Measurements from ENCODE around the gene TBXA2R. TPM values are rescaled to one million over a fixed set of nuclear protein-coding genes. Genes with fewer than 3 reads are reported as not detected.
A peak's percentile ranks its signal among the peaks of the same experiment; 100 is the strongest.

Gene TBXA2R
- 4.3 and 4.8 TPM in 2 replicates for total RNA-seq

DNA sequence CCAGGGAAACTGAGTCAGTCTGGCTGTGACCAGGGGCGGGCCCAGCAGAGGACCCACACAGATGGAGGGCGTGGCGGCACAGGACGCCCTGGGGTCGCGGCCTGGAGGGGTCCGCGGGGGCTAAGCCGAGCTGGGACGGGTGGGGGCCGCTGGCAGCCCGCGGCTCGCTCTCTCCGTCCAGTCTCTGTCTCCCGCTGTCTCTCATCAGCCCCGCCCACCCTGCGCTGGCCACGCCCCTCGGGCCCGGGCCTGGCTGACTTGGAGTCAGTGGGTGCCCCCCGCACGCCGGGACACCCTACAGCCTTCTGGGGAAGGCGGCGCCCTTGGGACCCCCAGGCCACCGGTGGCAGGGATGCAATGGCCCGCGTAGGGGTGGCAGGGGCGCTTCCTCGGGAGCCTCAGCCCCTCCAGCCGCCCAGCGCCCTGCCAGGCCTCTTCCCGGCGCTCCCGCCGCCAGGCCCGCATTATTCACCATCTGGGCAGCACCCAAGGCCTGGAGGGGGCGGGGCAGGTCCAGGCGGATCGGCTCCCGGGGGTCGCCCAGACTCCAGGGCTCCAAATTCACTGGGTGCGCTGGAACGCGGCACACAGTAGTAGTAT lies at the start of gene TBXA2R:
TBXA2R (minus strand) TSS at position 186 of the 600 bp plus-strand sequence. CDS start 6,241 bp downstream, outside the sequence.
- TF ChIP-seq, protein P1, sequence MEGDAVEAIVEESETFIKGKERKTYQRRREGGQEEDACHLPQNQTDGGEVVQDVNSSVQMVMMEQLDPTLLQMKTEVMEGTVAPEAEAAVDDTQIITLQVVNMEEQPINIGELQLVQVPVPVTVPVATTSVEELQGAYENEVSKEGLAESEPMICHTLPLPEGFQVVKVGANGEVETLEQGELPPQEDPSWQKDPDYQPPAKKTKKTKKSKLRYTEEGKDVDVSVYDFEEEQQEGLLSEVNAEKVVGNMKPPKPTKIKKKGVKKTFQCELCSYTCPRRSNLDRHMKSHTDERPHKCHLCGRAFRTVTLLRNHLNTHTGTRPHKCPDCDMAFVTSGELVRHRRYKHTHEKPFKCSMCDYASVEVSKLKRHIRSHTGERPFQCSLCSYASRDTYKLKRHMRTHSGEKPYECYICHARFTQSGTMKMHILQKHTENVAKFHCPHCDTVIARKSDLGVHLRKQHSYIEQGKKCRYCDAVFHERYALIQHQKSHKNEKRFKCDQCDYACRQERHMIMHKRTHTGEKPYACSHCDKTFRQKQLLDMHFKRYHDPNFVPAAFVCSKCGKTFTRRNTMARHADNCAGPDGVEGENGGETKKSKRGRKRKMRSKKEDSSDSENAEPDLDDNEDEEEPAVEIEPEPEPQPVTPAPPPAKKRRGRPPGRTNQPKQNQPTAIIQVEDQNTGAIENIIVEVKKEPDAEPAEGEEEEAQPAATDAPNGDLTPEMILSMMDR (IDR thresholded peaks at IDR 0.05; ENCODE audit: insufficient read depth, low read depth, low read length): no peak
- peak within 1 kb of the TSS; percentile 64 for H3K4me3 ChIP-seq (ENCODE audit: low read depth, low read length)
- peak; percentile 56 for DNase-seq (ENCODE audit: low read depth)

DNA sequence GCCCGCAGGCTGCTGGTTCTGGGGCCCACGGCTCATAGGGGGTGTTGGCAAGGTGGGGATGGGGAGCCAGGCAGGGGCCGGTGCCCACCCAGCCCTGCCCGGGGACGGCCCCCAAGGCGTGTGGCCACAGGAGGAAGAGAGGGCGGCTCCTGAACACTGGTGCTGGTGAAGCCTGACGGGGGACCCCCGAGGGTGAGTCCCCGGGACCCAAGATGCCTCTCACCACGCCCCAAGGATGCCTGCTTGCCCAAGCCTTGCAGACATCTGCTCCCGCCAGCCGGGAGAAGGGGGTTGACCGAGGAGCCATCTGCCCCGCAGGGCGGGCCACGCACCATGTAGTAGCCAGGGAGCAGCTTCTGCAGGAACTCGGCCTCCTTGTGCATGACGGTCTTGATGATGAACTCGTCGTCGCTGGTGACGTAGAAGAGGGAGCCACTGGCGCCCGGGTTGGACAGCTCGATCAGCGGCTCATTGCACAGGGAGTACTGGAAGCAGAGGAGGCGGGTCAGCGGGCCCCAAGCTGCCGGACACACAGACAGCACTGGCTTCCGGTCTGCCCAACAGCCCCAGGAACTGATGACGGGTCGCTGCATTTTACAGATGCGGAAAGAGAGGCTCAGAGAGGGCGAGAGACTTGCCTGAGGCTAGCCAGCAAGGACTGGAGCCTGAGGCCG lies 49.5 kb upstream of the TBXA2R start:
- peak; percentile 55 for DNase-seq (ENCODE audit: low read depth)
- H3K4me3 ChIP-seq (ENCODE audit: low read depth, low read length): no peak overlapping the region
- TF ChIP-seq, protein P1 (IDR thresholded peaks at IDR 0.05; ENCODE audit: insufficient read depth, low read depth, low read length): no peak

DNA sequence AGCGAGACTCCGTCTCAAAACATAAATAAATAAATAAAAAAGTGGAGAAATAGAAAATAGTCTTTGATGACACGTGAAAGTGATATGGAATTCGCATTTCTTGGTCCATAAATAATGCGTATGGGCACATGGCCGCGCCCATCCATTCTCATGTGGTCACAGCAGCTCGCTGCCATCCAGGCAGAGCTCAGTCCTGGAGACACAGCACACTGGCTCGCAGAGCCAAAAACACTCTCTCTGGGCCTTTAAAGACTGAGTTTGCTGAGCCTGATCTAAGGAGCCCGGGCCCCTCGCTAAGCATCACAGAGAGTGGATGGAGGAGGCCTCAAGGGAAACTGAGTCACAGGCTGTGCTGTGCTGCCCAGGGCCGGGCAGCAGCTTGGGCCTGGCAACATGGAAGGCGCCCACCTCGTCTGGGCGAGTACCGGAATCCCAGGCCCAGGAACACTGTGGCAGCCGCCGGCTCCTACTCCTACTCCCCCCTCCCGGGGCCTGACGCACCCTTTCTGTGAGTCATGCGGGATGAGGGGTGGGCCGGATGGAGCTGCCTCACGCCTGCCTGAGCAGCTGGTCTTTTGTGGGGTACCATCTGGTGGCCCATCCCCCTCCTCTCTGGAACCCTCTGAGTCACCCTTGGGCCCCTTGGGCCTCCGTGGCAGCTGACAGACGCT lies 48.9 kb upstream of the TBXA2R start:
- TF ChIP-seq, protein P1 (IDR thresholded peaks at IDR 0.05; ENCODE audit: insufficient read depth, low read depth, low read length): no peak
- peak; percentile 96 for DNase-seq (ENCODE audit: low read depth)
- no peak overlapping the region for H3K4me3 ChIP-seq (ENCODE audit: low read depth, low read length)

DNA sequence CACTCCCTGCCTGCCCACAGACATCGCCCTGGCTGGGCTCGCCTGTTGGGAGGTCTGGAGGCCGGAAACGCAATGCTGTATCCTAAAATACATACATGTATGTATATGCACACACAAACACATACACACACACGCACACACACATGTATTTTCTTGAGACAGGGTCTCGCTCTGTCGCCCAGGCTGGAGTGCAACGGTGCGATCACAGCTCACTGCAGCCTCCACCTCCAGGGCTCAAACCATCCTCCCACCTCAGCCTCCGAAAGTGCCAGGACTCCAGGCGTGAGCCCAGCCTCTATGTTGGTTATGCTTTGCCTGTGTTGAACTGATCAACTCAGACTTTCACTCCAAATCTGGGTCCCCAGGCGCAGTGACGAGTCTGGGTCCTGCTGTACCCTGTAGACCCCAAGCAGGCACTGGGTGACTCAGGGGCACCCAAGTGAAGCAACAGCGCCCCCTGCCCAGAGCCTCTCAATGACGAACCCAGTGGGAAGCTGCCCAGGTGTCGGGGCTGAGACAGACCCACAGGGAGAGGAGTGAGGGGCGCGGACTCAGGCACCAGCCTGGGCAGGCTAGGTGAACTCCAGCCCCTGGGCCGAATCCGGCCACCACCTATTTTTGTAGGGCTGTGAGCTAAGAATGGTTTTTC lies 47.3 kb upstream of the TBXA2R start:
- DNase-seq (ENCODE audit: low read depth): no peak
- TF ChIP-seq, protein P1 (IDR thresholded peaks at IDR 0.05; ENCODE audit: insufficient read depth, low read depth, low read length): peak; percentile 31
- no peak overlapping the region for H3K4me3 ChIP-seq (ENCODE audit: low read depth, low read length)

DNA sequence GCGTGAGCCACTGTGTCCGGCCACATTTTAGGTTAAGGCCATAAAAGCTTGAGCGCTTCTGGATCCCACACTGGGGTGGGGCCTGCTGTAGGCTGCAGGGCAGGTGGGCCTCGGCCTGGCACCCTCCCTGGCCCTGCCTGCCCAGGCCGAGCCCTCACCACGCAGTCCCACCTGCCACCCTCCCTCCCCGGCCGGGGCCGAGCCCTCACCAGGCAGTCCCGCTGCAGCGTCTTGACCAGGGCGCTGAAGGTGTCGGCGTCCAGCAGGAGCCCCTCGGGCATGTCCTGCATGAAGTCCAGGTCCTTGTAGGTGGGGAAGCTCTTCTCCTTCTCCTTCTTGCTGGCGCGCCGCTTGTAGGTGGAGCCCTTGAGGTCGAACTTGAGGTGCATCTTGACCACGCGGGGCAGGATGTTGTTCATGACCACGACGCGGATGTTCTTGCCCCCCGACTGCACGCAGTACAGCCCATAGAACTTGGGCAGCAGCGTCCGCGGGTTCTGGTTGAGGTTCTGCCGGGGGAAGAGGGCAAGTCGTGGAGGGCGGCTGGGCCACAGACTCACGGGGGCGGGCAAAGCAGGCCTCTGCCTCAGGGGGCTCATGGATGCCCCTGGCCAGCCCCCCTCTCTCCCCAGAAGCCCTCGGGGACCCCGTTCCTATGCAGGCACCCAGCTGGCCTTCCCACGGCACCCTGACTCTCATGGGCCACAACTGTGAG lies 46.6 kb upstream of the TBXA2R start:
- no peak overlapping the region for H3K4me3 ChIP-seq (ENCODE audit: low read depth, low read length)
- TF ChIP-seq, protein P1 (IDR thresholded peaks at IDR 0.05; ENCODE audit: insufficient read depth, low read depth, low read length): no peak
- DNase-seq (ENCODE audit: low read depth): no peak

DNA sequence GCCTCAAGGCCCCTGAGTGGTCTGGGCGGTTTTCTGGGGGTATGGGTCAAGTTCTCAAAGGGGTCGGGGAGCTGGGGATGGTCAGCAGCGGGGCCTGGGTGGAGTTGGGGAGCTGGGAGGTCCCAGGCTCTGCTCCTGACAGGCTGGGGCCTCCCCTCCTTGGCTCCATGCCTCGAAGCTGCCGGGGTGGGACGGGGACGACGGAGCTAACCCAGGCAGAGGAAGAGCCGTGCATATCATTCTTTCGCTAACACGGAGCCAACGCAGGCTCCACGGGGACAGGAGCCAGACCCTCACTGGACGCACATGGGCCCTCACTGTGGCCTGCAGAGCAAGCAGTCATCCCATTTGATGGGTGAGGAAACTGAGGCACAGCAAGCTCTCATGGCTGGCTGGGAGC lies 45.7 kb upstream of the TBXA2R start:
- no peak for DNase-seq (ENCODE audit: low read depth)

More for the DNA sequence above, 45.7 kb upstream of the TBXA2R start:
- TF ChIP-seq, protein P1 (IDR thresholded peaks at IDR 0.05; ENCODE audit: insufficient read depth, low read depth, low read length): no peak
- no peak overlapping the region for H3K4me3 ChIP-seq (ENCODE audit: low read depth, low read length)

All from fibroblast of villous mesenchyme (primary cell).